Activated naive CD4-positive, alpha-beta T cell treated with Interleukin-2 at 50 U/mL for 16 hours (primary cell): Measurements from ENCODE around the gene FRMD5.
"Not testable (repeated sequence)": the region's sequence is repeated elsewhere in the genome, so short reads cannot be mapped to it uniquely, and the experiment has no call there.

Experiments used
- DNase-seq: peaks from one replicate; pipeline ENCODE4 v3.0.0-alpha.2; 2020

The FRMD5 gene

GRCh38 chr15:43880406-43881194, 314.5 kb downstream of the FRMD5 start:
- DNase-seq: no peak

GRCh38 chr15:43879386-43880355, 315.4 kb downstream of the FRMD5 start:
- no peak for DNase-seq

- DNase-seq: no peak
Measured at GRCh38 chr15:43878446-43878845, 316.6 kb downstream of the FRMD5 start.

GRCh38 chr15:43877371-43877770, 317.7 kb downstream of the FRMD5 start:
- no peak for DNase-seq

GRCh38 chr15:43876872-43877271, 318.2 kb downstream of the FRMD5 start:
- no peak for DNase-seq

- no peak for DNase-seq
Measured at GRCh38 chr15:43873651-43874050, 321.4 kb downstream of the FRMD5 start.

GRCh38 chr15:43872416-43873020, 322.6 kb downstream of the FRMD5 start:
- no peak for DNase-seq

- DNase-seq: no peak
Measured at GRCh38 chr15:43871835-43872234, 323.2 kb downstream of the FRMD5 start.

GRCh38 chr15:43868406-43868805, 326.7 kb downstream of the FRMD5 start:
- no peak for DNase-seq

- DNase-seq: no peak
Measured at GRCh38 chr15:43867096-43867495, 328.0 kb downstream of the FRMD5 start.

- DNase-seq: not testable (repeated sequence)
Measured at GRCh38 chr15:43866636-43867035, 328.4 kb downstream of the FRMD5 start.

- no peak for DNase-seq
Measured at GRCh38 chr15:43859546-43859945, 335.5 kb downstream of the FRMD5 start.

- no peak for DNase-seq
Measured at GRCh38 chr15:43854801-43855200, 340.3 kb downstream of the FRMD5 start.

- no peak for DNase-seq
Measured at GRCh38 chr15:43852607-43853006, 342.5 kb downstream of the FRMD5 start.

- no peak for DNase-seq
Measured at GRCh38 chr15:43851251-43851650, 343.8 kb downstream of the FRMD5 start.

GRCh38 chr15:43845421-43845820, 349.6 kb downstream of the FRMD5 start:
- no peak for DNase-seq

- DNase-seq: not testable (repeated sequence)
Measured at GRCh38 chr15:43832485-43832884, 362.6 kb downstream of the FRMD5 start.

- not testable (repeated sequence) for DNase-seq
Measured at GRCh38 chr15:43831519-43832052, 363.5 kb downstream of the FRMD5 start.

GRCh38 chr15:43830691-43831275, 364.3 kb downstream of the FRMD5 start:
- not testable (repeated sequence) for DNase-seq

- not testable (repeated sequence) for DNase-seq
Measured at GRCh38 chr15:43829951-43830540, 365.0 kb downstream of the FRMD5 start.

GRCh38 chr15:43828061-43828657, 366.9 kb downstream of the FRMD5 start:
- DNase-seq: peak; percentile 21
